Panc1 (cell line): Measurements from ENCODE around the gene PDE11A.

Source experiments
- CTCF ChIP-seq: fragments of 450-650 bp; IDR thresholded peaks from 2 replicates; pipeline ENCODE4 v1.5.1; 2017; ENCODE audit warnings: mild to moderate bottlenecking
- POLR2AphosphoS5 ChIP-seq: IDR thresholded peaks from 2 replicates; pipeline ENCODE4 v1.6.1; 2012; ENCODE audit warnings: mild to moderate bottlenecking, low read depth, low read length, moderate library complexity

- no peak for TF ChIP-seq CTCF
- TF ChIP-seq POLR2AphosphoS5, result no peak
Observed at GRCh38 chr2:177741866-177742265, 330.7 kb downstream of the PDE11A start.
